GM12878 (cell line): ENCODE measurements around the gene SAP30L.

ENCODE experiments used
- BHLHE40 ChIP-seq, 2 experiments: fragments of 450-650 bp in 1 of 2; IDR thresholded peaks; 2 replicates each; pipeline ENCODE4 v1.6.1; 2011 to 2017; ENCODE audit warnings: low read depth in 2 of 2, borderline replicate concordance in 1 of 2, improper control_type of control experiment in 1 of 2, low read length in 1 of 2, mild to moderate bottlenecking in 1 of 2
- CBX5 ChIP-seq: sonication (generic); IDR thresholded peaks from 2 replicates; pipeline ENCODE4 v1.6.1; 2016; ENCODE audit warnings: low read depth, moderate library complexity, mild to moderate bottlenecking, inconsistent platforms
- CTCF ChIP-seq, 3 experiments: IDR thresholded peaks in 2 of 3; conservative IDR thresholded peaks in 1 of 3; 2 replicates each; pipeline ENCODE4 v1.5.1; 2011; ENCODE audit warnings: low read depth in 3 of 3, low read length in 3 of 3, mild to moderate bottlenecking in 3 of 3, control low read depth in 2 of 3, moderate library complexity in 2 of 3, inconsistent platforms in 1 of 3, mixed read lengths in 1 of 3; ENCODE audit not compliant: control insufficient read depth in 2 of 3, insufficient read depth in 1 of 3; ENCODE audit errors: extremely low read depth in 1 of 3
- DPF2 ChIP-seq: fragments of 450-650 bp; IDR thresholded peaks from 2 replicates; pipeline ENCODE4 v1.6.1; 2017; ENCODE audit warnings: mild to moderate bottlenecking
- EP300 ChIP-seq, 2 experiments: fragments of 150-350 bp in 1 of 2; IDR thresholded peaks; 2 replicates each; pipeline ENCODE4 v1.6.1; 2011 to 2012; ENCODE audit warnings: low read depth in 2 of 2, low read length in 2 of 2, borderline replicate concordance in 1 of 2, improper control_type of control experiment in 1 of 2, inconsistent platforms in 1 of 2; ENCODE audit not compliant: control insufficient read depth in 1 of 2
- FOS ChIP-seq: IDR thresholded peaks from 3 replicates; pipeline ENCODE4 v1.6.1; 2011; ENCODE audit warnings: borderline replicate concordance; ENCODE audit not compliant: insufficient read length; ENCODE audit errors: extremely low read depth
- GABPA ChIP-seq: IDR thresholded peaks from 2 replicates; pipeline ENCODE4 v1.6.1; 2014; ENCODE audit warnings: antibody characterized with exemption, low read depth, mild to moderate bottlenecking, inconsistent platforms
- POLR2A ChIP-seq: IDR thresholded peaks from 2 replicates; pipeline ENCODE4 v1.6.1; 2011; ENCODE audit warnings: low read depth, mild to moderate bottlenecking, low read length
- RFX5 ChIP-seq: IDR thresholded peaks from 2 replicates; pipeline ENCODE4 v1.6.1; 2011; ENCODE audit warnings: low read depth, low read length, improper control_type of control experiment
- SMC3 ChIP-seq: IDR thresholded peaks from 2 replicates; pipeline ENCODE4 v1.6.1; 2011; ENCODE audit warnings: low read length, improper control_type of control experiment, borderline replicate concordance
- YY1 ChIP-seq: IDR thresholded peaks from 2 replicates; pipeline ENCODE4 v1.6.1; 2011; ENCODE audit warnings: low read depth, mild to moderate bottlenecking, low read length
- TF ChIP-seq, protein P1 (sequence below): IDR thresholded peaks from 2 replicates; pipeline ENCODE4 v1.6.1; 2012; ENCODE audit warnings: mild to moderate bottlenecking, low read depth, low read length
- TF ChIP-seq, protein P2 (sequence below): IDR thresholded peaks from 2 replicates; pipeline ENCODE4 v1.6.1; 2011; ENCODE audit warnings: borderline replicate concordance, low read depth, mild to moderate bottlenecking, moderate library complexity, mixed read lengths, low read length; ENCODE audit not compliant: insufficient read depth; ENCODE audit errors: extremely low read length

DNA sequence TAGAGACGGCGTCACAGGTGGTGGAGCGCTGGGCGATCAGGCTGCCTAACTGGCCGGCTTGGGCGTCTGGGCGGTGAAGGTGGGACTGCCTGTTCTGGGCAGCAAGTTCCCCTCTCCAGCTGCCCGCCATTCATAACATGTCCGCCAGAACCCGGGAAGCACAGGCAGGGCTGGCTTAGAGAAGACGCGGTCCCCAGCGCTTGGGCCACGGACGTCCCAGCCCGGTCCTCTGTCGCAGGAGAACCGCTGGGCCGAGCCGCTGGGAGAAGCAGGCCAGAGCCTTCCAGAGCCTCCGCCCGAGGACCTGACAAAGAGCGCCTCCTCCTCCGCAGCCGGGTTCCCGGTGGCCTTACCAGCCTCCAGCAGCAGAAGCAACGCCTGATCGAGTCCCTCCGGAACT is 47.5 kb downstream of the SAP30L start:
- TF ChIP-seq CBX5 (no peak), RFX5 (no peak), BHLHE40 (IDR thresholded peaks at IDR 0.05; ENCODE audit: borderline replicate concordance in 1 of 2, low read depth in 2 of 2, low read length in 1 of 2) (no peak), DPF2 (no peak), POLR2A (no peak), EP300 (IDR thresholded peaks at IDR 0.05; ENCODE audit: borderline replicate concordance in 1 of 2, control insufficient read depth in 1 of 2, low read depth in 2 of 2, low read length in 2 of 2) (no peak), YY1 (no peak), FOS (no peak), GABPA (no peak), SMC3 (no peak), CTCF (IDR thresholded peaks at IDR 0.05 in 2 of 3, conservative IDR thresholded peaks at IDR 0.05 in 1 of 3; ENCODE audit: control insufficient read depth in 2 of 3, extremely low read depth in 1 of 3, insufficient read depth in 1 of 3, low read depth in 3 of 3, low read length in 3 of 3) (no peak)
- TF ChIP-seq, protein P1, sequence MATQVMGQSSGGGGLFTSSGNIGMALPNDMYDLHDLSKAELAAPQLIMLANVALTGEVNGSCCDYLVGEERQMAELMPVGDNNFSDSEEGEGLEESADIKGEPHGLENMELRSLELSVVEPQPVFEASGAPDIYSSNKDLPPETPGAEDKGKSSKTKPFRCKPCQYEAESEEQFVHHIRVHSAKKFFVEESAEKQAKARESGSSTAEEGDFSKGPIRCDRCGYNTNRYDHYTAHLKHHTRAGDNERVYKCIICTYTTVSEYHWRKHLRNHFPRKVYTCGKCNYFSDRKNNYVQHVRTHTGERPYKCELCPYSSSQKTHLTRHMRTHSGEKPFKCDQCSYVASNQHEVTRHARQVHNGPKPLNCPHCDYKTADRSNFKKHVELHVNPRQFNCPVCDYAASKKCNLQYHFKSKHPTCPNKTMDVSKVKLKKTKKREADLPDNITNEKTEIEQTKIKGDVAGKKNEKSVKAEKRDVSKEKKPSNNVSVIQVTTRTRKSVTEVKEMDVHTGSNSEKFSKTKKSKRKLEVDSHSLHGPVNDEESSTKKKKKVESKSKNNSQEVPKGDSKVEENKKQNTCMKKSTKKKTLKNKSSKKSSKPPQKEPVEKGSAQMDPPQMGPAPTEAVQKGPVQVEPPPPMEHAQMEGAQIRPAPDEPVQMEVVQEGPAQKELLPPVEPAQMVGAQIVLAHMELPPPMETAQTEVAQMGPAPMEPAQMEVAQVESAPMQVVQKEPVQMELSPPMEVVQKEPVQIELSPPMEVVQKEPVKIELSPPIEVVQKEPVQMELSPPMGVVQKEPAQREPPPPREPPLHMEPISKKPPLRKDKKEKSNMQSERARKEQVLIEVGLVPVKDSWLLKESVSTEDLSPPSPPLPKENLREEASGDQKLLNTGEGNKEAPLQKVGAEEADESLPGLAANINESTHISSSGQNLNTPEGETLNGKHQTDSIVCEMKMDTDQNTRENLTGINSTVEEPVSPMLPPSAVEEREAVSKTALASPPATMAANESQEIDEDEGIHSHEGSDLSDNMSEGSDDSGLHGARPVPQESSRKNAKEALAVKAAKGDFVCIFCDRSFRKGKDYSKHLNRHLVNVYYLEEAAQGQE: no peak
- TF ChIP-seq, protein P2, sequence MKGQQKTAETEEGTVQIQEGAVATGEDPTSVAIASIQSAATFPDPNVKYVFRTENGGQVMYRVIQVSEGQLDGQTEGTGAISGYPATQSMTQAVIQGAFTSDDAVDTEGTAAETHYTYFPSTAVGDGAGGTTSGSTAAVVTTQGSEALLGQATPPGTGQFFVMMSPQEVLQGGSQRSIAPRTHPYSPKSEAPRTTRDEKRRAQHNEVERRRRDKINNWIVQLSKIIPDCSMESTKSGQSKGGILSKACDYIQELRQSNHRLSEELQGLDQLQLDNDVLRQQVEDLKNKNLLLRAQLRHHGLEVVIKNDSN: no peak
